IMR-90 (cell line): ENCODE data around the gene PDZD8. TPM values are rescaled to one million over a fixed set of nuclear protein-coding genes. Genes with fewer than 3 reads are reported as not detected.

Source experiments
- ATAC-seq: fragments of 200-7000 bp; cut with Tn5 transposase; 2 replicates; pipeline ENCODE4 v1.9.1; 2020; ENCODE audit warnings: low read depth, mild to moderate bottlenecking, moderate library complexity
- BruUV-seq: library from RNA; stranded (reverse); fragments of 400-500 nt; replicated peaks from 2 replicates; lab custom pipeline; 2021; lab: Mats Ljungman, UMichigan
- CTCF ChIA-PET: fragments of 300-600 bp; formaldehyde crosslinking; extraction: SDS; loops from one replicate; lab custom pipeline; 2021; ENCODE audit warnings: antibody characterized with exemption; lab: Yijun Ruan, JAX
- POLR2A ChIA-PET: fragments of 300-600 bp; sonication (Branson Sonifier 250); formaldehyde crosslinking; loops from one replicate; lab custom pipeline; 2022; ENCODE audit warnings: antibody characterized with exemption; ENCODE audit not compliant: unreplicated experiment; lab: Charles Lee
- DNase-seq: peaks from one replicate; pipeline ENCODE4 v3.0.0; 2013
- H2AFZ ChIP-seq: replicated peaks from 2 replicates; pipeline ENCODE3; 2013; ENCODE audit warnings: low read length, mild to moderate bottlenecking; ENCODE audit not compliant: poor library complexity
- H2AK5ac ChIP-seq: 2 replicates; pipeline ENCODE4 v1.6.1; 2013; ENCODE audit warnings: low read depth, low read length, inconsistent platforms
- H2AK9ac ChIP-seq: replicated peaks from 2 replicates; pipeline ENCODE3; 2013; ENCODE audit warnings: mild to moderate bottlenecking, low read depth, low read length, moderate library complexity; ENCODE audit not compliant: poor library complexity
- H2BK120ac ChIP-seq: 2 replicates; pipeline ENCODE4 v1.6.1; 2013; ENCODE audit warnings: low read depth, low read length, inconsistent platforms
- H2BK15ac ChIP-seq: 3 replicates; pipeline ENCODE4 v1.6.1; 2013; ENCODE audit warnings: low read depth, low read length, inconsistent platforms
- H2BK20ac ChIP-seq: 2 replicates; pipeline ENCODE4 v1.6.1; 2013; ENCODE audit warnings: low read depth, mild to moderate bottlenecking, inconsistent platforms, low read length, moderate library complexity
- H2BK5ac ChIP-seq: 2 replicates; pipeline ENCODE4 v1.6.1; 2013; ENCODE audit warnings: mild to moderate bottlenecking, low read depth, low read length, inconsistent platforms; ENCODE audit not compliant: poor library complexity, severe bottlenecking
- H3K14ac ChIP-seq: replicated peaks from 2 replicates; pipeline ENCODE4 v1.6.1; 2013; ENCODE audit warnings: low read depth, low read length, inconsistent platforms
- H3K18ac ChIP-seq: 2 replicates; pipeline ENCODE4 v1.6.1; 2013; ENCODE audit warnings: low read depth, low read length, control low read depth
- H3K23ac ChIP-seq: 2 replicates; pipeline ENCODE4 v1.6.1; 2013; ENCODE audit warnings: low read depth, low read length, inconsistent platforms
- H3K27ac ChIP-seq: 2 replicates; pipeline ENCODE4 v1.5.1; 2013; ENCODE audit warnings: mild to moderate bottlenecking, control low read depth, low read length; ENCODE audit not compliant: insufficient read depth
- H3K27me3 ChIP-seq: 2 replicates; pipeline ENCODE4 v1.6.1; 2013; ENCODE audit warnings: low read length; ENCODE audit not compliant: control insufficient read depth, insufficient read depth
- H3K36me3 ChIP-seq: 2 replicates; pipeline ENCODE4 v1.6.1; 2013; ENCODE audit warnings: low read length, mixed read lengths; ENCODE audit not compliant: control insufficient read depth, insufficient read depth
- H3K4ac ChIP-seq: 2 replicates; pipeline ENCODE4 v1.6.1; 2013; ENCODE audit warnings: low read depth, low read length, inconsistent platforms
- H3K4me1 ChIP-seq: 2 replicates; pipeline ENCODE4 v1.6.1; 2013; ENCODE audit warnings: low read length, mixed read lengths; ENCODE audit not compliant: control insufficient read depth, insufficient read depth
- H3K4me2 ChIP-seq: 2 replicates; pipeline ENCODE4 v1.6.1; 2013; ENCODE audit warnings: low read depth, mild to moderate bottlenecking, control low read depth, low read length, moderate library complexity
- H3K4me3 ChIP-seq: 2 replicates; pipeline ENCODE4 v1.5.1; 2013; ENCODE audit warnings: low read depth, mild to moderate bottlenecking, control low read depth, low read length, moderate library complexity; ENCODE audit not compliant: insufficient read depth
- H3K56ac ChIP-seq: 2 replicates; pipeline ENCODE4 v1.6.1; 2013; ENCODE audit warnings: low read length, inconsistent platforms; ENCODE audit not compliant: insufficient read depth; ENCODE audit errors: extremely low read depth
- H3K79me1 ChIP-seq, 2 experiments: 2 replicates each; pipeline ENCODE4 v1.6.1; 2013; ENCODE audit warnings: low read length in 2 of 2, inconsistent platforms in 1 of 2, low read depth in 1 of 2
- H3K9ac ChIP-seq: 2 replicates; pipeline ENCODE4 v1.6.1; 2013; ENCODE audit warnings: low read depth, low read length, control low read depth
- H3K9me1 ChIP-seq: 2 replicates; pipeline ENCODE4 v1.6.1; 2013; ENCODE audit warnings: low read length, inconsistent platforms; ENCODE audit not compliant: insufficient read depth
- H3K9me3 ChIP-seq: 2 replicates; pipeline ENCODE4 v1.6.1; 2013; ENCODE audit warnings: low read length; ENCODE audit not compliant: control insufficient read depth, insufficient read depth
- H4K20me1 ChIP-seq: 2 replicates; pipeline ENCODE4 v1.6.1; 2013; ENCODE audit warnings: low read length, inconsistent platforms; ENCODE audit not compliant: insufficient read depth
- H4K5ac ChIP-seq: 2 replicates; pipeline ENCODE4 v1.6.1; 2013; ENCODE audit warnings: mild to moderate bottlenecking, low read depth, low read length, control low read depth
- H4K8ac ChIP-seq, 2 experiments: 2 replicates each; pipeline ENCODE4 v1.6.1; 2013; ENCODE audit warnings: low read depth in 2 of 2, low read length in 2 of 2, control low read depth in 1 of 2, inconsistent platforms in 1 of 2
- H4K91ac ChIP-seq: 2 replicates; pipeline ENCODE4 v1.6.1; 2013; ENCODE audit warnings: low read depth, low read length, inconsistent platforms; ENCODE audit not compliant: insufficient read depth
- BHLHE40 ChIP-seq: fragments of 150-350 bp; IDR thresholded peaks from 2 replicates; pipeline ENCODE4 v1.6.1; 2016; ENCODE audit warnings: mild to moderate bottlenecking, low read depth, low read length
- CEBPB ChIP-seq: IDR thresholded peaks from 2 replicates; pipeline ENCODE4 v1.6.1; 2012; ENCODE audit warnings: low read depth, low read length, improper control_type of control experiment
- CHD1 ChIP-seq: IDR thresholded peaks from 2 replicates; pipeline ENCODE4 v1.6.1; 2012; ENCODE audit warnings: low read depth, low read length, improper control_type of control experiment
- ELK1 ChIP-seq: fragments of 150-350 bp; IDR thresholded peaks from 2 replicates; pipeline ENCODE4 v1.6.1; 2016; ENCODE audit warnings: low read depth, mild to moderate bottlenecking, low read length, moderate library complexity, borderline replicate concordance
- FOS ChIP-seq: fragments of 150-350 bp; IDR thresholded peaks from 2 replicates; pipeline ENCODE4 v1.6.1; 2016; ENCODE audit warnings: low read depth, low read length
- MAZ ChIP-seq: IDR thresholded peaks from 2 replicates; pipeline ENCODE4 v1.6.1; 2012; ENCODE audit warnings: low read depth, mild to moderate bottlenecking, low read length, improper control_type of control experiment, moderate library complexity, borderline replicate concordance
- RAD21 ChIP-seq: IDR thresholded peaks from 2 replicates; pipeline ENCODE4 v1.6.1; 2012; ENCODE audit warnings: low read length, improper control_type of control experiment
- RCOR1 ChIP-seq: IDR thresholded peaks from 2 replicates; pipeline ENCODE4 v1.6.1; 2012; ENCODE audit warnings: mild to moderate bottlenecking, low read length, improper control_type of control experiment; ENCODE audit not compliant: insufficient replicate concordance
- RFX5 ChIP-seq: IDR thresholded peaks from 2 replicates; pipeline ENCODE4 v1.8.0; 2012; ENCODE audit warnings: low read depth, mild to moderate bottlenecking, low read length, moderate library complexity
- SMC3 ChIP-seq: fragments of 150-350 bp; IDR thresholded peaks from 2 replicates; pipeline ENCODE4 v1.6.1; 2016; ENCODE audit warnings: low read depth, mild to moderate bottlenecking, antibody characterized with exemption, low read length, moderate library complexity
- WGBS, 2 experiments: methylation state at CpG; one replicate each; pipeline versions ENCODE4 v1.1.5 to v1.1.7; 2013; ENCODE audit warnings: missing lambda C conversion rate in 2 of 2; ENCODE audit not compliant: insufficient read length in 1 of 2; ENCODE audit errors: extremely low coverage in 2 of 2; 5-methylcytosine and 5-hydroxymethylcytosine counted together
- dilution Hi-C: fragments of 300-500 bp; cut with HindIII; formaldehyde crosslinking; loops from one replicate; pipeline ENCODE4 v1.14.3; 2018; ENCODE audit warnings: low sequenced_read_pairs; ENCODE audit not compliant: unreplicated experiment
- in situ Hi-C: fragments of 300-500 bp; cut with MboI; formaldehyde crosslinking; loops from 3 replicates; pipeline ENCODE4 v1.14.3; 2019; ENCODE audit warnings: low sequenced_read_pairs, inconsistent platforms, mixed read lengths
- intact Hi-C: fragments of 100-400 bp; cut with micrococcal nuclease; formaldehyde crosslinking; loops from 2 replicates; pipeline ENCODE4 v1.10.0; 2022
- polyA plus RNA-seq, 3 experiments: library from polyadenylated mRNA; depleted of rRNA; stranded (reverse); fragments of >200 nt; gene quantifications; 2 replicates each; pipeline ENCODE4 v1.2.3, GENCODE V29; 2012; ENCODE audit warnings: low replicate concordance in 1 of 3
- total RNA-seq: library from RNA; depleted of rRNA; stranded (reverse); fragments of >200 nt; gene quantifications from 2 replicates; pipeline ENCODE4 v1.2.3, GENCODE V29; 2012

Gene PDZD8
- total and polyA plus RNA-seq, 2 of the 4 experiments (the other 2 are of a cell fraction), result 11.3 to 20.4 TPM

GRCh38 chr10:117420768-117421167 lies 45.5 kb upstream of the PDZD8 start:
- in situ Hi-C loops, result no loop called here
- CTCF ChIA-PET, result no interaction called here
- no TSS peak for BruUV-seq
- Histone ChIP-seq H3K56ac (no peak overlapping the region), H3K4ac (no peak overlapping the region), H3K79me1 (no peaks in the 10 kb centered on the region), H3K4me2 (no peak overlapping the region), H3K4me1 (no peaks in the 10 kb centered on the region), H2BK15ac (no peak overlapping the region), H2BK20ac (no peak overlapping the region), H4K8ac (no peak overlapping the region), H3K4me3 (no peak overlapping the region), H3K27ac (no peak overlapping the region), H4K5ac (no peak overlapping the region), H4K91ac (no peak overlapping the region), H3K9ac (no peak overlapping the region), H2BK5ac (no peak overlapping the region), H2AFZ (no peak overlapping the region), H4K20me1 (no peaks in the 10 kb centered on the region), H2AK5ac (no peak overlapping the region), H3K27me3 (no peaks in the 10 kb centered on the region), H3K9me1 (no peaks in the 10 kb centered on the region), H3K36me3 (no peaks in the 10 kb centered on the region), H2BK120ac (no peak overlapping the region), H2AK9ac (no peak overlapping the region), H3K18ac (no peak overlapping the region), H3K23ac (no peak overlapping the region), H3K9me3 (no peaks in the 10 kb centered on the region), H3K14ac (no peak overlapping the region)
- intact Hi-C loops, result no loop called here
- POLR2A ChIA-PET, result no interaction called here
- WGBS, 2 experiments, result 60% methylated on average over 1 of the region's 5 CpGs; no CpG with 5 or more reads in 1 of the 2 experiments
- DNase-seq (no peak), ATAC-seq (no peak)
- dilution Hi-C loops, result no loop called here
- TF ChIP-seq RFX5, result no peak
- TF ChIP-seq MAZ, result no peak
- TF ChIP-seq FOS, result no peak
- no peak for TF ChIP-seq ELK1
- TF ChIP-seq RAD21, result no peak
- TF ChIP-seq BHLHE40, result no peak
- no peak for TF ChIP-seq CHD1
- TF ChIP-seq CEBPB, result no peak
- TF ChIP-seq RCOR1, result no peak
- TF ChIP-seq SMC3, result no peak
